Activated CD8-positive, alpha-beta memory T cell treated with anti-CD3 and anti-CD28 coated beads, Interleukin-2, amount 10 ng/mL, durations not matched to agents 7 days and 5 days (primary cell): ENCODE measurements around the gene MRPS5. TPM values are rescaled to one million over a fixed set of nuclear protein-coding genes. Genes with fewer than 3 reads are reported as not detected.
"Not testable (repeated sequence)": the region's sequence is repeated elsewhere in the genome, so short reads cannot be mapped to it uniquely, and the experiment has no call there.

Experiments
- ATAC-seq: fragments of 150-1000 bp; cut with Tn5 transposase; one replicate; pipeline ENCODE4 v1.10.0; 2021; ENCODE audit warnings: moderate library complexity
- CTCF ChIA-PET: fragments of 350-600 bp; sonication (Branson Sonifier 250); formaldehyde crosslinking; loops from one replicate; lab custom pipeline; 2021; ENCODE audit warnings: antibody characterized with exemption; lab: Charles Lee
- DNase-seq: peaks from one replicate; pipeline ENCODE4 v3.0.0-alpha.2; 2020
- H3K27ac Mint-ChIP-seq: one replicate; pipeline ENCODE4 v1.8.0; 2021; ENCODE audit warnings: mild to moderate bottlenecking, mixed read lengths
- H3K27me3 Mint-ChIP-seq: one replicate; pipeline ENCODE4 v1.8.0; 2021; ENCODE audit warnings: mixed read lengths
- H3K36me3 Mint-ChIP-seq: one replicate; pipeline ENCODE4 v1.8.0; 2021; ENCODE audit warnings: mild to moderate bottlenecking, mixed read lengths
- H3K4me1 Mint-ChIP-seq: one replicate; pipeline ENCODE4 v1.8.0; 2021; ENCODE audit warnings: mixed read lengths
- H3K4me3 Mint-ChIP-seq: one replicate; pipeline ENCODE4 v1.8.0; 2021; ENCODE audit warnings: mild to moderate bottlenecking, moderate library complexity, mixed read lengths
- H3K9me3 Mint-ChIP-seq: one replicate; pipeline ENCODE4 v1.8.0; 2022; ENCODE audit warnings: low read depth, mixed read lengths
- total RNA-seq, 2 experiments: library from RNA; stranded (reverse); gene quantifications; one replicate each; pipeline ENCODE4 v1.2.3, GENCODE V29; 2021

The MRPS5 gene
- total RNA-seq, 2 experiments from 2014 or later, result 80.0 to 82.7 TPM

- no peak overlapping the region for H3K27ac Mint-ChIP-seq
- H3K9me3 Mint-ChIP-seq, result peaks cover 7% of the 10 kb centered on the region
- peaks cover 48% of the 10 kb centered on the region for H3K4me1 Mint-ChIP-seq
- CTCF ChIA-PET, result interaction anchor here (0.7 kb wide), 1 partner anchor 17 kb away, joined by 3 read pairs; no protein-coding TSS in a partner anchor
- ATAC-seq (no peak), DNase-seq (no peak)
- peaks cover 1% of the 10 kb centered on the region for H3K36me3 Mint-ChIP-seq
- no peak overlapping the region for H3K4me3 Mint-ChIP-seq
- no peaks in the 10 kb centered on the region for H3K27me3 Mint-ChIP-seq
Measured at GRCh38 chr2:95039363-95039762, 82.2 kb downstream of the MRPS5 start.

- Mint-ChIP-seq H3K27ac (peak overlapping the region; percentile 44), H3K27me3 (no peaks in the 10 kb centered on the region), H3K4me1 (peaks cover 42% of the 10 kb centered on the region), H3K36me3 (peaks cover 1% of the 10 kb centered on the region), H3K4me3 (no peak overlapping the region), H3K9me3 (peaks cover 7% of the 10 kb centered on the region)
- ATAC-seq, result no peak
- CTCF ChIA-PET, result no interaction called here
- DNase-seq, result no peak
Measured at GRCh38 chr2:95038635-95039298, 82.8 kb downstream of the MRPS5 start.

- Mint-ChIP-seq H3K27ac (peak overlapping the region; percentile 44), H3K4me1 (peaks cover 39% of the 10 kb centered on the region)
- DNase-seq, H3K36me3 Mint-ChIP-seq, H3K27me3 Mint-ChIP-seq, H3K4me3 Mint-ChIP-seq, H3K9me3 Mint-ChIP-seq, ATAC-seq, CTCF ChIA-PET: not testable (repeated sequence)
Measured at GRCh38 chr2:95037841-95038585, 83.6 kb downstream of the MRPS5 start.

- no peak for ATAC-seq
- no peak for DNase-seq
- Mint-ChIP-seq H3K36me3 (peaks cover 1% of the 10 kb centered on the region), H3K27ac (peak overlapping the region; percentile 28), H3K4me3 (no peak overlapping the region), H3K27me3 (no peaks in the 10 kb centered on the region), H3K9me3 (peaks cover 7% of the 10 kb centered on the region), H3K4me1 (peaks cover 37% of the 10 kb centered on the region)
- CTCF ChIA-PET, result no interaction called here
Measured at GRCh38 chr2:95037384-95037839, 84.2 kb downstream of the MRPS5 start.

GRCh38 chr2:95036596-95037383, 84.8 kb downstream of the MRPS5 start:
- no peak for DNase-seq
- H3K4me3 Mint-ChIP-seq, result no peak overlapping the region
- H3K4me1 Mint-ChIP-seq, result peaks cover 34% of the 10 kb centered on the region
- H3K27ac Mint-ChIP-seq, result no peak overlapping the region
- ATAC-seq, result no peak
- H3K27me3 Mint-ChIP-seq, result no peaks in the 10 kb centered on the region
- H3K9me3 Mint-ChIP-seq, result peaks cover 7% of the 10 kb centered on the region
- peaks cover 1% of the 10 kb centered on the region for H3K36me3 Mint-ChIP-seq
- CTCF ChIA-PET, result no interaction called here

Other genes starting within 250 kb of the MRPS5 start
- gene MAL, start 96.1 kb downstream of the MRPS5 start, total RNA-seq, result 100 to 1,000 TPM in 1 of 2 experiments, 10 to 100 TPM in 1; 54.6 to 178 TPM
- 10 to 100 TPM; 12.0 to 14.2 TPM for gene ZNF514, start 38.0 kb upstream of the MRPS5 start, total RNA-seq
- gene ZNF2, start 44.0 kb upstream of the MRPS5 start, total RNA-seq, result 1 to 10 TPM; 5.0 to 5.2 TPM
- gene ZNF892, start 85.7 kb upstream of the MRPS5 start, total RNA-seq, result 1 to 10 TPM; 3.5 to 3.9 TPM
- under 1 TPM in 1 of 2 experiments, not detected in 1; 0.82 TPM for gene PROM2, start 152.6 kb upstream of the MRPS5 start, total RNA-seq
- gene KCNIP3, start 175.5 kb upstream of the MRPS5 start, total RNA-seq, result not detected